HCT116 (cell line): Measurements from ENCODE around the gene PPP1R1B.

Experiments
- CEBPB ChIP-seq: IDR thresholded peaks from 2 replicates; pipeline ENCODE4 v1.6.1; 2012; ENCODE audit warnings: low read depth
- ELF1 ChIP-seq: IDR thresholded peaks from 2 replicates; pipeline ENCODE4 v1.6.1; 2012; ENCODE audit warnings: low read depth, borderline replicate concordance
- EZH2 ChIP-seq: fragments of 200-600 bp; sonication (generic); IDR thresholded peaks from 2 replicates; pipeline ENCODE4 v1.6.1; 2017; ENCODE audit warnings: antibody characterized with exemption, mixed run types
- JUND ChIP-seq: IDR thresholded peaks from 2 replicates; pipeline ENCODE4 v1.6.1; 2012
- POLR2A ChIP-seq: IDR thresholded peaks from 2 replicates; pipeline ENCODE4 v1.7.0; 2011; ENCODE audit warnings: borderline replicate concordance; ENCODE audit not compliant: insufficient read depth, insufficient read length; ENCODE audit errors: extremely low read depth
- RAD21 ChIP-seq: IDR thresholded peaks from 2 replicates; pipeline ENCODE4 v1.6.1; 2012; ENCODE audit warnings: low read depth, mild to moderate bottlenecking
- TF ChIP-seq, protein P1 (sequence below), 3 experiments: fragments of 200-600 bp in 1 of 3; sonication (generic) in 1 of 3; IDR thresholded peaks in 2 of 3; conservative IDR thresholded peaks in 1 of 3; 2 replicates each; pipeline ENCODE4 v1.5.1; 2012 to 2017; ENCODE audit warnings: low read depth in 2 of 3, low read length in 2 of 3, antibody characterized with exemption in 1 of 3, borderline replicate concordance in 1 of 3, control low read depth in 1 of 3, mild to moderate bottlenecking in 1 of 3, mixed read lengths in 1 of 3, mixed run types in 1 of 3, moderate library complexity in 1 of 3; ENCODE audit not compliant: insufficient read depth in 1 of 3
- TF ChIP-seq, protein P2 (sequence below): IDR thresholded peaks from 2 replicates; pipeline ENCODE4 v1.6.1; 2012
- TF ChIP-seq, protein P3 (sequence below): IDR thresholded peaks from 2 replicates; pipeline ENCODE4 v1.6.1; 2012; ENCODE audit warnings: low read depth

- TF ChIP-seq, protein P1, sequence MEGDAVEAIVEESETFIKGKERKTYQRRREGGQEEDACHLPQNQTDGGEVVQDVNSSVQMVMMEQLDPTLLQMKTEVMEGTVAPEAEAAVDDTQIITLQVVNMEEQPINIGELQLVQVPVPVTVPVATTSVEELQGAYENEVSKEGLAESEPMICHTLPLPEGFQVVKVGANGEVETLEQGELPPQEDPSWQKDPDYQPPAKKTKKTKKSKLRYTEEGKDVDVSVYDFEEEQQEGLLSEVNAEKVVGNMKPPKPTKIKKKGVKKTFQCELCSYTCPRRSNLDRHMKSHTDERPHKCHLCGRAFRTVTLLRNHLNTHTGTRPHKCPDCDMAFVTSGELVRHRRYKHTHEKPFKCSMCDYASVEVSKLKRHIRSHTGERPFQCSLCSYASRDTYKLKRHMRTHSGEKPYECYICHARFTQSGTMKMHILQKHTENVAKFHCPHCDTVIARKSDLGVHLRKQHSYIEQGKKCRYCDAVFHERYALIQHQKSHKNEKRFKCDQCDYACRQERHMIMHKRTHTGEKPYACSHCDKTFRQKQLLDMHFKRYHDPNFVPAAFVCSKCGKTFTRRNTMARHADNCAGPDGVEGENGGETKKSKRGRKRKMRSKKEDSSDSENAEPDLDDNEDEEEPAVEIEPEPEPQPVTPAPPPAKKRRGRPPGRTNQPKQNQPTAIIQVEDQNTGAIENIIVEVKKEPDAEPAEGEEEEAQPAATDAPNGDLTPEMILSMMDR (IDR thresholded peaks at IDR 0.05 in 2 of 3, conservative IDR thresholded peaks at IDR 0.05 in 1 of 3; ENCODE audit: borderline replicate concordance in 1 of 3, insufficient read depth in 1 of 3, low read depth in 2 of 3, low read length in 2 of 3), result no peak
- TF ChIP-seq ELF1 (no peak), CEBPB (no peak), RAD21 (no peak), EZH2 (no peak), JUND (no peak), POLR2A (no peak)
- TF ChIP-seq, protein P2, sequence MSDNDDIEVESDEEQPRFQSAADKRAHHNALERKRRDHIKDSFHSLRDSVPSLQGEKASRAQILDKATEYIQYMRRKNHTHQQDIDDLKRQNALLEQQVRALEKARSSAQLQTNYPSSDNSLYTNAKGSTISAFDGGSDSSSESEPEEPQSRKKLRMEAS, result no peak
- TF ChIP-seq, protein P3, sequence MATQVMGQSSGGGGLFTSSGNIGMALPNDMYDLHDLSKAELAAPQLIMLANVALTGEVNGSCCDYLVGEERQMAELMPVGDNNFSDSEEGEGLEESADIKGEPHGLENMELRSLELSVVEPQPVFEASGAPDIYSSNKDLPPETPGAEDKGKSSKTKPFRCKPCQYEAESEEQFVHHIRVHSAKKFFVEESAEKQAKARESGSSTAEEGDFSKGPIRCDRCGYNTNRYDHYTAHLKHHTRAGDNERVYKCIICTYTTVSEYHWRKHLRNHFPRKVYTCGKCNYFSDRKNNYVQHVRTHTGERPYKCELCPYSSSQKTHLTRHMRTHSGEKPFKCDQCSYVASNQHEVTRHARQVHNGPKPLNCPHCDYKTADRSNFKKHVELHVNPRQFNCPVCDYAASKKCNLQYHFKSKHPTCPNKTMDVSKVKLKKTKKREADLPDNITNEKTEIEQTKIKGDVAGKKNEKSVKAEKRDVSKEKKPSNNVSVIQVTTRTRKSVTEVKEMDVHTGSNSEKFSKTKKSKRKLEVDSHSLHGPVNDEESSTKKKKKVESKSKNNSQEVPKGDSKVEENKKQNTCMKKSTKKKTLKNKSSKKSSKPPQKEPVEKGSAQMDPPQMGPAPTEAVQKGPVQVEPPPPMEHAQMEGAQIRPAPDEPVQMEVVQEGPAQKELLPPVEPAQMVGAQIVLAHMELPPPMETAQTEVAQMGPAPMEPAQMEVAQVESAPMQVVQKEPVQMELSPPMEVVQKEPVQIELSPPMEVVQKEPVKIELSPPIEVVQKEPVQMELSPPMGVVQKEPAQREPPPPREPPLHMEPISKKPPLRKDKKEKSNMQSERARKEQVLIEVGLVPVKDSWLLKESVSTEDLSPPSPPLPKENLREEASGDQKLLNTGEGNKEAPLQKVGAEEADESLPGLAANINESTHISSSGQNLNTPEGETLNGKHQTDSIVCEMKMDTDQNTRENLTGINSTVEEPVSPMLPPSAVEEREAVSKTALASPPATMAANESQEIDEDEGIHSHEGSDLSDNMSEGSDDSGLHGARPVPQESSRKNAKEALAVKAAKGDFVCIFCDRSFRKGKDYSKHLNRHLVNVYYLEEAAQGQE, result no peak
Observed at GRCh38 chr17:39683295-39683939, 56.7 kb downstream of the PPP1R1B start.
